Mesodermal cell (in vitro differentiated cells): ENCODE data around the gene FAM227B.
"Not testable (repeated sequence)": the region's sequence is repeated elsewhere in the genome, so short reads cannot be mapped to it uniquely, and the experiment has no call there.

Source experiments
- H3K27ac ChIP-seq: 2 replicates; pipeline ENCODE4 v1.7.0; 2013; ENCODE audit warnings: mild to moderate bottlenecking, low read depth, low read length, moderate library complexity; ENCODE audit not compliant: severe bottlenecking
- H3K36me3 ChIP-seq: 2 replicates; pipeline ENCODE4 v1.7.1; 2013; ENCODE audit warnings: mild to moderate bottlenecking, low read length, moderate library complexity; ENCODE audit not compliant: control insufficient read depth, insufficient read depth
- H3K4me1 ChIP-seq: one replicate; pipeline ENCODE4 v1.7.1; 2013; ENCODE audit warnings: mild to moderate bottlenecking, low read length; ENCODE audit not compliant: insufficient read depth, control insufficient read depth, poor library complexity, severe bottlenecking
- H3K4me3 ChIP-seq: 2 replicates; pipeline ENCODE4 v1.7.0; 2013; ENCODE audit warnings: low read length, control low read depth, mild to moderate bottlenecking; ENCODE audit not compliant: insufficient read depth, poor library complexity, severe bottlenecking; ENCODE audit errors: extremely low read depth
- H3K9me3 ChIP-seq: 2 replicates; pipeline ENCODE4 v1.7.1; 2013; ENCODE audit warnings: mild to moderate bottlenecking, low read length, moderate library complexity; ENCODE audit not compliant: control insufficient read depth
- WGBS, 2 experiments: methylation state at CpG; one replicate each; pipeline ENCODE4 v1.1.5; 2013; ENCODE audit warnings: missing lambda C conversion rate in 2 of 2; ENCODE audit not compliant: insufficient coverage in 2 of 2; 5-methylcytosine and 5-hydroxymethylcytosine counted together

Gene FAM227B

GRCh38 chr15:49471248-49471647, 149.4 kb downstream of the FAM227B start:
- H3K27ac ChIP-seq, H3K9me3 ChIP-seq, H3K4me3 ChIP-seq, H3K4me1 ChIP-seq, H3K36me3 ChIP-seq: not testable (repeated sequence)
- WGBS, 2 experiments: 100% methylated on average over 2 of the region's 4 CpGs; no CpG with 5 or more reads in 1 of the 2 experiments

- H3K4me1 ChIP-seq: no peaks in the 10 kb centered on the region
- no peak overlapping the region for H3K4me3 ChIP-seq
- H3K27ac ChIP-seq: no peak overlapping the region
- no peaks in the 10 kb centered on the region for H3K36me3 ChIP-seq
- WGBS, 2 experiments: no CpG with 5 or more reads among the region's 2 CpGs
- no peaks in the 10 kb centered on the region for H3K9me3 ChIP-seq
Observed at GRCh38 chr15:49468481-49468839, 152.2 kb downstream of the FAM227B start.

GRCh38 chr15:49467746-49468480, 152.7 kb downstream of the FAM227B start:
- no peak overlapping the region for H3K4me3 ChIP-seq
- no peaks in the 10 kb centered on the region for H3K4me1 ChIP-seq
- H3K36me3 ChIP-seq: no peaks in the 10 kb centered on the region
- H3K9me3 ChIP-seq: no peaks in the 10 kb centered on the region
- no peak overlapping the region for H3K27ac ChIP-seq
- 100% methylated on average over 1 of the region's 3 CpGs; no CpG with 5 or more reads in 1 of the 2 experiments for WGBS, 2 experiments

GRCh38 chr15:49466119-49466518, 154.5 kb downstream of the FAM227B start:
- WGBS, 2 experiments: 78% methylated on average over 1 of the region's 1 CpG; no CpG with 5 or more reads in 1 of the 2 experiments
- no peaks in the 10 kb centered on the region for H3K9me3 ChIP-seq
- no peaks in the 10 kb centered on the region for H3K36me3 ChIP-seq
- H3K4me3 ChIP-seq: no peak overlapping the region
- no peak overlapping the region for H3K27ac ChIP-seq
- no peaks in the 10 kb centered on the region for H3K4me1 ChIP-seq

- no peak overlapping the region for H3K4me3 ChIP-seq
- H3K9me3 ChIP-seq: no peaks in the 10 kb centered on the region
- no CpG with 5 or more reads among the region's 3 CpGs for WGBS, 2 experiments
- no peaks in the 10 kb centered on the region for H3K36me3 ChIP-seq
- H3K4me1 ChIP-seq: no peaks in the 10 kb centered on the region
- H3K27ac ChIP-seq: no peak overlapping the region
Observed at GRCh38 chr15:49464522-49464921, 156.1 kb downstream of the FAM227B start.

GRCh38 chr15:49462232-49462844, 158.3 kb downstream of the FAM227B start:
- Histone ChIP-seq H3K36me3 (no peaks in the 10 kb centered on the region), H3K4me3 (no peak overlapping the region), H3K4me1 (no peaks in the 10 kb centered on the region), H3K9me3 (no peaks in the 10 kb centered on the region), H3K27ac (no peak overlapping the region)
- whole genome bisulfite sequencing, 2 experiments: no CpG with 5 or more reads among the region's 2 CpGs

GRCh38 chr15:49460411-49460941, 160.1 kb downstream of the FAM227B start:
- no peak overlapping the region for H3K27ac ChIP-seq
- no CpG with 5 or more reads among the region's 2 CpGs for WGBS, 2 experiments
- H3K4me1 ChIP-seq: no peaks in the 10 kb centered on the region

GRCh38 chr15:49458145-49458544, 162.5 kb downstream of the FAM227B start:
- H3K4me1 ChIP-seq: no peaks in the 10 kb centered on the region
- WGBS, 2 experiments: no CpG with 5 or more reads among the region's 2 CpGs
- H3K27ac ChIP-seq: no peak overlapping the region
- H3K4me3 ChIP-seq: no peak overlapping the region
- no peaks in the 10 kb centered on the region for H3K36me3 ChIP-seq
- H3K9me3 ChIP-seq: no peaks in the 10 kb centered on the region

More at GRCh38 chr15:49460411-49460941, 160.1 kb downstream of the FAM227B start:
- H3K4me3 ChIP-seq: no peak overlapping the region
- H3K9me3 ChIP-seq: no peaks in the 10 kb centered on the region
- no peaks in the 10 kb centered on the region for H3K36me3 ChIP-seq

- Histone ChIP-seq H3K4me1 (no peaks in the 10 kb centered on the region), H3K9me3 (no peaks in the 10 kb centered on the region), H3K36me3 (no peaks in the 10 kb centered on the region), H3K4me3 (no peak overlapping the region), H3K27ac (no peak overlapping the region)
Observed at GRCh38 chr15:49456166-49456565, 164.5 kb downstream of the FAM227B start.

- no CpG with 5 or more reads among the region's 1 CpG for WGBS, 2 experiments
- Histone ChIP-seq H3K36me3 (no peaks in the 10 kb centered on the region), H3K4me3 (no peak overlapping the region), H3K9me3 (no peaks in the 10 kb centered on the region), H3K4me1 (no peaks in the 10 kb centered on the region), H3K27ac (no peak overlapping the region)
Observed at GRCh38 chr15:49452595-49452994, 168.0 kb downstream of the FAM227B start.

GRCh38 chr15:49441816-49442215, 178.8 kb downstream of the FAM227B start:
- H3K4me3 ChIP-seq: no peak overlapping the region
- no CpG with 5 or more reads among the region's 1 CpG for WGBS, 2 experiments
- H3K36me3 ChIP-seq: no peaks in the 10 kb centered on the region
- H3K9me3 ChIP-seq: no peaks in the 10 kb centered on the region
- no peak overlapping the region for H3K27ac ChIP-seq
- H3K4me1 ChIP-seq: no peaks in the 10 kb centered on the region
